Spleen (tissue), 7 donors: ENCODE data around the gene SLC5A2.

Experiments used
- CTCF ChIP-seq, 11 experiments: fragments of 200-600 bp in 7 of 11; fragments of 450-650 bp in 4 of 11; sonication (generic) in 4 of 11; IDR thresholded peaks in 8 of 11; conservative IDR thresholded peaks in 3 of 11; 1 replicate in 7 of 11; 2 replicates in 4 of 11; pipeline versions ENCODE4 v1.4.0 to v1.8.0; 2016 to 2021; ENCODE audit warnings: antibody characterized with exemption in 11 of 11, inconsistent platforms in 4 of 11, mild to moderate bottlenecking in 1 of 11
- POLR2A ChIP-seq, 3 donors: fragments of 450-650 bp; IDR thresholded peaks; one replicate each; pipeline ENCODE4 v1.5.1; 2017; ENCODE audit warnings: antibody characterized with exemption in 3 of 3, mild to moderate bottlenecking in 1 of 3
- POLR2AphosphoS5 ChIP-seq, 3 donors: sonication (generic); formaldehyde crosslinking; IDR thresholded peaks; one replicate each; pipeline ENCODE4 v1.5.1; 2017; ENCODE audit warnings: antibody characterized with exemption in 3 of 3
- donor health status: DM: no; HTN: no; CAD: no; lungs with moderate emphysema.
- donor health status: DM: no; HTN: no; CAD: no.
- donor health status: DM: no; HTN: no; CAD: no.

GRCh38 chr16:31501226-31501965, 18.5 kb downstream of the SLC5A2 start:
- TF ChIP-seq POLR2AphosphoS5 (IDR thresholded peaks at IDR 0.05) (no peak), CTCF (IDR thresholded peaks at IDR 0.05 in 8 of 11, conservative IDR thresholded peaks at IDR 0.05 in 3 of 11) (no peak), POLR2A (IDR thresholded peaks at IDR 0.05) (no peak)
